ENCODE measurements around the gene PCBP3. TPM values are rescaled to one million over a fixed set of nuclear protein-coding genes. Genes with fewer than 3 reads are reported as not detected.

PCBP3 gene
- total and polyA plus RNA-seq, 2 of the 8 experiments (the other 6 are each of a cell fraction or from before 2014, with no cell fraction given) = 3.5 to 6.3 TPM

DNA sequence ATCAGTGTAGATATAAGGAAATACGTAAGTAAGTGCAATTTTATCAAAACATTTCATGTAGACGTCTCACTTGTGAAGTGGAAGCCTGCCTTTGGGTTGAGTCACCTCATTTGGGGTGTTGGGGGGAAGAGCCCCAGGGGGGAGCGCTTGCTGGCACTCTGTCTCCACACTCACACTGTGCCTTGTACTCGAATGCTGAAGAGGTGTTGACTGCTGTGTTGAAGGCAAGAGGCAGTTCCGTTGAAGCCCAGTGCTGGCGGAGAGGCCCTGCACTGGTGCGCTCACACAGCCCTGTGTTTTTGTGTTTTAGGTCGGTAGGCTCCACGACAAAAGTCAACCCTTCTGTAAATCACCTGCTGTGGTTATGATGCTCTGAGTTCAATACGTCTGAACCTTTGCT lies 206.1 kb downstream of the PCBP3 start:
- no peak overlapping the region for H2AFZ ChIP-seq (ENCODE audit: low read length)
- H2BK120ac ChIP-seq (replicated peaks; ENCODE audit: low read depth, low read length) = no peak overlapping the region
- H2AK5ac ChIP-seq (ENCODE audit: low read depth, low read length) = no peak overlapping the region
- no peaks in the 10 kb centered on the region for H3K79me2 ChIP-seq (ENCODE audit: control insufficient read depth in 1 of 2, insufficient read depth in 2 of 2, low read length in 2 of 2)
- H3K79me1 ChIP-seq (ENCODE audit: low read depth, low read length) = no peaks in the 10 kb centered on the region
- 83% methylated on average over 10 of the region's 10 CpGs; no CpG with 5 or more reads in 1 of the 2 experiments for WGBS, 2 experiments (ENCODE audit: extremely low coverage in 1 of 2, insufficient coverage in 1 of 2, insufficient read length in 1 of 2, insufficient replicate concordance in 2 of 2, low coverage in 1 of 2, low lambda C conversion rate in 2 of 2, missing lambda C conversion rate in 1 of 2)
- no peaks in the 10 kb centered on the region for H4K20me1 ChIP-seq (replicated peaks in 1 of 2; ENCODE audit: control insufficient read depth in 1 of 2, insufficient read depth in 2 of 2, low read length in 2 of 2)
- no peak overlapping the region for H3K27ac ChIP-seq (ENCODE audit: low read depth, low read length)
- no peak overlapping the region for H3K56ac ChIP-seq (replicated peaks; ENCODE audit: insufficient read length, low read depth, low read length)
- H4K8ac ChIP-seq (ENCODE audit: extremely low read depth, insufficient read depth, low read length) = no peak overlapping the region
- H3K9me3 ChIP-seq (ENCODE audit: insufficient read depth in 2 of 2, low read depth in 1 of 2, low read length in 1 of 2) = no peaks in the 10 kb centered on the region
- no peak overlapping the region for H3K14ac ChIP-seq (ENCODE audit: insufficient read length)
- H3K18ac ChIP-seq (ENCODE audit: extremely low read depth, low read length) = no peak overlapping the region
- H3K9ac ChIP-seq (replicated peaks in 1 of 4; ENCODE audit: extremely low read depth in 1 of 4, low read depth in 3 of 4, low read length in 3 of 4) = no peak overlapping the region
- H4K5ac ChIP-seq (ENCODE audit: insufficient read length, low read depth, low read length) = no peak overlapping the region
- H3K4me2 ChIP-seq (ENCODE audit: insufficient read depth in 1 of 2, low read depth in 2 of 2, low read length in 2 of 2) = no peak overlapping the region
- H3K36me3 ChIP-seq (ENCODE audit: control insufficient read depth in 2 of 4, insufficient read depth in 4 of 4, low read length in 3 of 4) = no peaks in the 10 kb centered on the region
- no peak overlapping the region for H4K91ac ChIP-seq (replicated peaks; ENCODE audit: insufficient read length, low read length)
- no peak for TF ChIP-seq RFX5 (IDR thresholded peaks at IDR 0.05; ENCODE audit: borderline replicate concordance, low read depth, low read length)
- TF ChIP-seq BRCA1 (IDR thresholded peaks at IDR 0.05; ENCODE audit: low read depth, low read length) = no peak
- no peak for TF ChIP-seq GTF2F1 (IDR thresholded peaks at IDR 0.05; ENCODE audit: borderline replicate concordance, low read depth, low read length)
- TF ChIP-seq CREB1 (IDR thresholded peaks at IDR 0.05) = no peak
- DNase-seq (ENCODE audit: low read depth in 1 of 2, low spot score in 2 of 2) (no peak), FAIRE-seq (no peak)
- no peak overlapping the region for H2BK15ac ChIP-seq (ENCODE audit: low read length)
- H3K4ac ChIP-seq (replicated peaks; ENCODE audit: insufficient read length, low read depth, low read length) = no peak overlapping the region
- CTCF ChIA-PET (ENCODE audit: partially characterized antibody) = interaction anchor here (1.6 to 2.8 kb wide), 2 partner anchors 13 to 120 kb away, joined by 5 to 17 read pairs; no protein-coding TSS in a partner anchor
- H2BK12ac ChIP-seq (ENCODE audit: low read depth, low read length) = no peak overlapping the region
- no peaks in the 10 kb centered on the region for H3K23me2 ChIP-seq (ENCODE audit: low read depth, low read length)
- no peak overlapping the region for H3K4me3 ChIP-seq (ENCODE audit: extremely low read depth in 1 of 4, insufficient read depth in 2 of 4, low read depth in 3 of 4, low read length in 4 of 4)
- no peaks in the 10 kb centered on the region; a peak in 2 of 7 replicates for H3K27me3 ChIP-seq (replicated peaks in 1 of 4; ENCODE audit: control insufficient read depth in 3 of 4, extremely low read depth in 1 of 4, insufficient read depth in 3 of 4, low read length in 3 of 4)
- H3K4me1 ChIP-seq (replicated peaks in 1 of 4; ENCODE audit: control insufficient read depth in 3 of 4, insufficient read depth in 4 of 4, low read length in 3 of 4) = peaks cover 0 to 3% (median 1%) of the 10 kb centered on the region in 4 experiments; a peak in 3 of 7 replicates
- no peak overlapping the region for H3K23ac ChIP-seq (ENCODE audit: insufficient read length)
- no peak overlapping the region for H2BK20ac ChIP-seq (ENCODE audit: low read length)
- H2BK5ac ChIP-seq (ENCODE audit: low read depth, low read length) = no peak overlapping the region
- POLR2A ChIA-PET (ENCODE audit: partially characterized antibody) = no interaction called here
